HepG2 (cell line): ENCODE measurements around the gene SMIM24. TPM values are rescaled to one million over a fixed set of nuclear protein-coding genes. Genes with fewer than 3 reads are reported as not detected.

Source experiments
- AHR ChIP-seq: IDR thresholded peaks from 2 replicates; pipeline ENCODE4 v1.6.1; 2018; ENCODE audit warnings: missing genetic modification reagents, missing compliant biosample characterization
- ATAD3A ChIP-seq: sonication (generic); formaldehyde crosslinking; IDR thresholded peaks from 2 replicates; pipeline ENCODE4 v1.4.0; 2020; ENCODE audit warnings: missing genetic modification reagents
- DMTF1 ChIP-seq: sonication (generic); formaldehyde crosslinking; IDR thresholded peaks from 2 replicates; pipeline ENCODE4 v1.4.0; 2020; ENCODE audit warnings: mild to moderate bottlenecking, missing genetic modification reagents
- FOXP1 ChIP-seq, 2 experiments: fragments of 450-650 bp in 1 of 2; IDR thresholded peaks; 2 replicates each; pipeline ENCODE4 v1.6.1; 2017 to 2018; ENCODE audit warnings: antibody characterized with exemption in 1 of 2
- IKZF4 ChIP-seq: sonication (generic); formaldehyde crosslinking; IDR thresholded peaks from 2 replicates; pipeline ENCODE4 v1.5.1; 2020; ENCODE audit warnings: borderline replicate concordance, mild to moderate bottlenecking, low read depth, missing genetic modification reagents; ENCODE audit errors: not compliant biosample characterization
- MTF1 ChIP-seq: sonication (generic); formaldehyde crosslinking; IDR thresholded peaks from 2 replicates; pipeline ENCODE4 v1.5.0; 2020; ENCODE audit warnings: missing genetic modification reagents
- PRMT3 ChIP-seq: sonication (generic); formaldehyde crosslinking; IDR thresholded peaks from 2 replicates; pipeline ENCODE4 v1.8.1; 2022; ENCODE audit warnings: low read depth, mild to moderate bottlenecking, moderate library complexity, missing genetic modification reagents, borderline replicate concordance
- SCMH1 ChIP-seq: sonication (generic); formaldehyde crosslinking; IDR thresholded peaks from 2 replicates; pipeline ENCODE4 v1.9.0; 2021; ENCODE audit warnings: missing genetic modification reagents, mild to moderate bottlenecking, borderline replicate concordance
- THAP8 ChIP-seq: sonication (generic); formaldehyde crosslinking; IDR thresholded peaks from 2 replicates; pipeline ENCODE4 v1.5.1; 2020; ENCODE audit warnings: missing genetic modification reagents, mild to moderate bottlenecking, borderline replicate concordance
- ZBTB7B ChIP-seq: sonication (generic); formaldehyde crosslinking; IDR thresholded peaks from 2 replicates; pipeline ENCODE4 v1.4.0; 2020; ENCODE audit warnings: missing genetic modification reagents
- ZFX ChIP-seq: sonication (generic); formaldehyde crosslinking; IDR thresholded peaks from 2 replicates; pipeline ENCODE4 v1.4.0; 2020; ENCODE audit warnings: mild to moderate bottlenecking, low read depth, missing genetic modification reagents, moderate library complexity
- ZKSCAN1 ChIP-seq: fragments of 150-350 bp; IDR thresholded peaks from 2 replicates; pipeline ENCODE4 v1.6.1; 2014; ENCODE audit warnings: low read length
- ZNF44 ChIP-seq: sonication (generic); formaldehyde crosslinking; IDR thresholded peaks from 2 replicates; pipeline ENCODE4 v1.5.1; 2020; ENCODE audit warnings: mild to moderate bottlenecking, missing genetic modification reagents
- ZNF543 ChIP-seq: sonication (generic); formaldehyde crosslinking; IDR thresholded peaks from 2 replicates; pipeline ENCODE4 v1.4.0; 2020; ENCODE audit warnings: mild to moderate bottlenecking, missing genetic modification reagents
- ZNF670 ChIP-seq: sonication (generic); formaldehyde crosslinking; IDR thresholded peaks from 2 replicates; pipeline ENCODE4 v1.8.0; 2022; ENCODE audit warnings: mild to moderate bottlenecking, missing genetic modification reagents, borderline replicate concordance
- ZNF766 ChIP-seq: sonication (generic); formaldehyde crosslinking; IDR thresholded peaks from 2 replicates; pipeline ENCODE4 v1.5.0; 2020; ENCODE audit warnings: missing genetic modification reagents, borderline replicate concordance
- ZNF768 ChIP-seq: sonication (generic); formaldehyde crosslinking; IDR thresholded peaks from 2 replicates; pipeline ENCODE4 v1.4.0; 2020; ENCODE audit warnings: missing genetic modification reagents
- polyA plus RNA-seq, 8 experiments: library from polyadenylated mRNA; depleted of rRNA in 3 of 8; stranded (reverse) in 7 of 8; unstranded in 1 of 8; fragments of >200 nt; fragmentation: Illumina TruSeq in 4 of 8; extraction: Trizol in 4 of 8; gene quantifications; 2 replicates each; pipeline versions ENCODE4 v1.2.1 to v1.2.3, GENCODE V29; 2011 to 2016; ENCODE audit warnings: low read depth in 4 of 8, missing spikeins in 1 of 8, mixed read lengths in 1 of 8; ENCODE audit not compliant: insufficient read depth in 1 of 8
- total RNA-seq, 5 experiments: library from RNA; depleted of rRNA; stranded (reverse); fragments of >200 nt; fragmentation: Illumina TruSeq; extraction: Trizol; gene quantifications; 2 replicates each; pipeline ENCODE4 v1.2.3, GENCODE V29; 2016; ENCODE audit warnings: low read depth in 1 of 5
- TF ChIP-seq, protein P1 (sequence below): sonication (generic); formaldehyde crosslinking; IDR thresholded peaks from 2 replicates; pipeline ENCODE4 v1.4.0; 2020; ENCODE audit warnings: mild to moderate bottlenecking, missing genetic modification reagents
- TF ChIP-seq, protein P2 (sequence below): sonication (generic); formaldehyde crosslinking; IDR thresholded peaks from 2 replicates; pipeline ENCODE4 v1.4.0; 2020; ENCODE audit warnings: missing genetic modification reagents

The SMIM24 gene
- total and polyA plus RNA-seq, 2 of the 13 experiments (the other 11 are each of a cell fraction or from before 2014, with no cell fraction given): 11.2 to 70.6 TPM

GRCh38 chr19:3471954-3472655, 8.2 kb downstream of the SMIM24 start (continued):
- TF ChIP-seq THAP8 (CRISPR knock-in tag): no peak
- no peak for TF ChIP-seq ATAD3A (CRISPR knock-in tag)
- TF ChIP-seq, protein P1, sequence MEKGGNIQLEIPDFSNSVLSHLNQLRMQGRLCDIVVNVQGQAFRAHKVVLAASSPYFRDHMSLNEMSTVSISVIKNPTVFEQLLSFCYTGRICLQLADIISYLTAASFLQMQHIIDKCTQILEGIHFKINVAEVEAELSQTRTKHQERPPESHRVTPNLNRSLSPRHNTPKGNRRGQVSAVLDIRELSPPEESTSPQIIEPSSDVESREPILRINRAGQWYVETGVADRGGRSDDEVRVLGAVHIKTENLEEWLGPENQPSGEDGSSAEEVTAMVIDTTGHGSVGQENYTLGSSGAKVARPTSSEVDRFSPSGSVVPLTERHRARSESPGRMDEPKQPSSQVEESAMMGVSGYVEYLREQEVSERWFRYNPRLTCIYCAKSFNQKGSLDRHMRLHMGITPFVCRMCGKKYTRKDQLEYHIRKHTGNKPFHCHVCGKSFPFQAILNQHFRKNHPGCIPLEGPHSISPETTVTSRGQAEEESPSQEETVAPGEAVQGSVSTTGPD: no peak
- TF ChIP-seq ZFX (CRISPR knock-in tag): no peak
- no peak for TF ChIP-seq PRMT3 (CRISPR knock-in tag)
- no peak for TF ChIP-seq MTF1
- TF ChIP-seq, protein P2, sequence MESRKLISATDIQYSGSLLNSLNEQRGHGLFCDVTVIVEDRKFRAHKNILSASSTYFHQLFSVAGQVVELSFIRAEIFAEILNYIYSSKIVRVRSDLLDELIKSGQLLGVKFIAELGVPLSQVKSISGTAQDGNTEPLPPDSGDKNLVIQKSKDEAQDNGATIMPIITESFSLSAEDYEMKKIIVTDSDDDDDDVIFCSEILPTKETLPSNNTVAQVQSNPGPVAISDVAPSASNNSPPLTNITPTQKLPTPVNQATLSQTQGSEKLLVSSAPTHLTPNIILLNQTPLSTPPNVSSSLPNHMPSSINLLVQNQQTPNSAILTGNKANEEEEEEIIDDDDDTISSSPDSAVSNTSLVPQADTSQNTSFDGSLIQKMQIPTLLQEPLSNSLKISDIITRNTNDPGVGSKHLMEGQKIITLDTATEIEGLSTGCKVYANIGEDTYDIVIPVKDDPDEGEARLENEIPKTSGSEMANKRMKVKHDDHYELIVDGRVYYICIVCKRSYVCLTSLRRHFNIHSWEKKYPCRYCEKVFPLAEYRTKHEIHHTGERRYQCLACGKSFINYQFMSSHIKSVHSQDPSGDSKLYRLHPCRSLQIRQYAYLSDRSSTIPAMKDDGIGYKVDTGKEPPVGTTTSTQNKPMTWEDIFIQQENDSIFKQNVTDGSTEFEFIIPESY (CRISPR knock-in tag): 0 out of 2 replicates have a peak, but pooled peaks have one; percentile 25
- TF ChIP-seq ZNF768 (CRISPR knock-in tag): peak; percentile 37; the same call in 1 of the 2 replicates
- TF ChIP-seq ZBTB7B (CRISPR knock-in tag): 0 out of 2 replicates have a peak, but pooled peaks have one; percentile 46
- TF ChIP-seq IKZF4 (CRISPR knock-in tag): no peak
- TF ChIP-seq FOXP1 (IDR thresholded peaks at IDR 0.05): no peak
- no peak for TF ChIP-seq FOXP1 (CRISPR knock-in tag; IDR thresholded peaks at IDR 0.05)
- TF ChIP-seq ZNF543 (CRISPR knock-in tag): no peak
- no peak for TF ChIP-seq DMTF1 (CRISPR knock-in tag)
- TF ChIP-seq ZNF766: no peak
- no peak for TF ChIP-seq SCMH1
- no peak for TF ChIP-seq ZKSCAN1
- no peak for TF ChIP-seq ZNF670
- TF ChIP-seq ZNF44: no peak
- no peak for TF ChIP-seq AHR (CRISPR knock-in tag)
- TF ChIP-seq, all 625 proteins: peak for 17
